Inferior parietal cortex (tissue), 1 donor: ENCODE measurements around the gene HDAC2.
"Not testable (repeated sequence)": the region's sequence is repeated elsewhere in the genome, so short reads cannot be mapped to it uniquely, and the experiment has no call there.

Experiments used
- DNase-seq: peaks from one replicate; pipeline ENCODE4 v3.0.0-alpha.2; 2016; ENCODE audit errors: extremely low spot score

Gene HDAC2

DNA sequence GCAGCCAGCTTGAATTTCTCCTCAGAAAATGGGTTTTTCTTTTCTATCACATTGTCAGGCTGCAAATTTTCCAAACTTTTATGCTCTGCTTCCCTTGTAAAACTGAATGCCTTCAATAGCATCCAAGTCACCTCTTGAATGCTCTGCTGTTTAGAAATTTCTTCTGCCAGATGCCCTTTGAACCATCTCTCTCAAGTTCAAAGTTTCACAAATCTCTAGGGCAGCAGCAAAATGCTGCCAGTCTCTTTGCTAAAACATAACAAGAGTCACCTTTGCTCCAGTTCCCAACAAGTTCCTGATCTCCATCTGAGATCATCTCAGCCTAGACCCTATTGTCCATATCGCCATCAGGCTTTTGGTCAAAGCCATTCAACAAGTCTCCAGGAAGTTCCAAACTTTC is 60.7 kb downstream of the HDAC2 start:
- not testable (repeated sequence) for DNase-seq

DNA sequence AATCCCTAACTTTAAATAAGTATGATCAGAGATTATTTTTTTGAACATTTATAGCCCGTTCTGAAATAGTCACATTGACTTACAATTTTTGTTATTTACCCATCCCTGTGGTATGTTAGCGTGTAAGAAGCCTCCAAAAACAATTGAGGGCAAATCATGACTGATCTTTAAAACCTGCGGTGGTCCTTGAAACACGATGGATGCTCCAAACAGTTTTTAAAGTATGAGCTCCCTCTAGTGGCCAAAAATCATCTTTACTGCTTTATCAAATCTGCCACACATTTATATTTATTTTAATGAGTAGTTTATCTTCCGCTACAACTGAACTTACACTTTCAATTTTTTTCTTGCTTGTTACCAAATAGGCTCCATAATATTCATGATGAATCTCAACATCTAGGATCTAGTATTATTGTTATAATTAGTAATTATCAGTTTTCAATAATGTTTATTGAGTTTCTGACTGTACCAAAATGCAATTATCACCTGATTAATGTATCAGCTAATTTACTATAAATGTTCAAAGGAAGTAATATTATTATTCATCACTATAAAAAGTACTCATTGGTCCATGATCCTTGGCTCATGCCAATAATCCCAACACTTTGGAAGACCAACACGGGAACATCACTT is 61.6 kb downstream of the HDAC2 start:
- DNase-seq = peak; percentile 86

DNA sequence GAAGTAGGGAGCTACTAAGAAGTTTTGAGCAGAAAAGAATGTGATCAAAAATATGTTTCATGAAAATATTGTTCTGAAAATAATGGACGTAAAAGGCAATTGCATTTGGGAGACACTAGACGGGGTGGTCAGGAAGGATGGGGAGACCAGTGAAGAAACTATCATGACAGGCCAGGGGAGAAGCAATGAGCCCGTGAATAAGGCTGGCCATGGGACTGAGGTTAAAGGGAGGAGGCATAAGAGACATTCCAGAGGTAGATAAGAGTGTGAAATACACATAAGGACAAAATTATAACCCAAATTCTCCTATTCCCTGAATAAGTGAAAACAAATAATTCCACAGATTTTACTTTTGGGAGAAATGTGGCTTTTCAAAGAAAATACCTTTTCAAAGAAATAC is 62.1 kb downstream of the HDAC2 start:
- DNase-seq = no peak

DNA sequence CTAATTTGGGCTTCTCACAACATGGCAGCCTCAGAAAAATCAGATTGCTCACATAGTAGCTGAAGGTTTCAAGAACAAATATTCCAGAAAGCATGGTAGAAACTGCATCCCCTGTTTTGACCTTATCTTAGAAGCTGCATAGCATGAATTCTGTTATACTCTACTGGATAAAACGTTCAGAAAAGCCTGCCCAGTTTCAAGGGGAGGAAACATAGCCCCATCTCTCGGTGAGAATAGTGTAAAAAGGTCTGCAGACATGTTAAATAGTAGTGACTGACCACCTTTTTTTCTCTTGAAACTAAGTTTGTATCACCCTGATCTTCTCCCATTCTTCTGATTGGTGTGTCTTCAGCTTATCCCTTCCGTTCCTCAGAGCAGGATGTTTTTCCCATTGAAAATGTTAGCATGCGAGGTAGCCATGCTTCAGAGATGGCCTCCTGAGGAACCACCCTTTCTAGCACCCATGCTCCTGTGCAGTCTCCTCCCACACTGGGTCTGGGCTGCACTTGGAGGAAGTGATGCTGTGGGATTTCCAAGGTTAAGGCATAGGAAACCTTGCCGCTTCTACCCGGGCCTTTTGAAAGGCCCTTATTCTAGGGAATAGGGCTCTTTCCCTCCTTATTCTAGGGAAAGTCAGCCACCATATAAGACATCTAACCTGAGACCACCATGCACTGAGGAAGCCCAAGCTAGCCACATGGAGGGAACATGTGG is 63.7 kb downstream of the HDAC2 start:
- DNase-seq = no peak

DNA sequence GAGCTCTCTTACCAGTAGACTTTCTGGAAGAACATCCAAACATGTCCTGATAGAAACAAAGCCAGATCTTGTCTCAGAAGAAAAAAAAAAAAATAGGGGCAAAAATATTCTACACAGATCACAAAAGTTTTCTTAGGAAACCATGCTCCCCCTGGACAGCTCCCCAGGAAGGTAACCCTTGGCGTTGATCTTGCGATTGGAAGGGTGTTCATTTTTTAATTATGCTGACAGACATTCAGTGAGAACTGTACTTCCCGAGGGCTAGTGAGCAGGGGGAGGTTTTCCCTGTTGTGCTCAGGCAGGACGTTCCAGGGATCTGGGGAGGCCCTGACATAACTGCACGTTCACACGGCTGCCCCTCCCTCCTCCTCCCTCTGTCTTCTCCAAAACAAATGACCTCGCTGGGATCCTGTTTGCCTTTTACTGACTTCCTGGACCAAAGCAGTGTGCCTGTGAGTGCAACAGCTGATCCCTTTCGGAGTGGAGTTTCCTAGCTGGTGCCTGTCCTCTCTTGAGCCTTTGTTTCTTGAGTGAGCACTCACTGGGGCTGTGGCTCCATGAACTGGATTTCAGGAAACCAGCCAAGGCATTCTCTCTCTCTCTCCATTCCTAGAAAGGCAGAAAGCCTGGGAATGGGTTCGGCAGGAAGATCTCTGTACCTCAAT is 67.2 kb downstream of the HDAC2 start:
- no peak for DNase-seq

DNA sequence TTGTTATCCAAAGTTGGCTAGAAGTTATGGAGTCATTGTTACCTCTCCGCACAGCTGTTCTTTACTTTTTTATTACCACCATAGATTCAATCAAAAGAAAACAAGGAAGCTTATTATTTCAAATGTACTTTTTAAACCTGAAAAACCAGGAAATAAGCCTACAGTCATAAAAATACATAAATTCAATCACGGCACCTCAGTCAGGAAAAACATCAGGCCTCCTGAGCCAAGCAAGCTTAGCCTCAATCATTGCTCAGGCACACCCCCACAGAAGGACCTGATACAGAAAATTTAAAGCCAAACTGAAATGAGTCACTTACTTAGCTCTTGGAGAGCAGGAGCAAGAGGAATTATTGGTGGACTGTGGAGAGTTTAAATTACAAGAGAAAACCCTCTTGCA is 69.5 kb downstream of the HDAC2 start:
- DNase-seq = no peak

DNA sequence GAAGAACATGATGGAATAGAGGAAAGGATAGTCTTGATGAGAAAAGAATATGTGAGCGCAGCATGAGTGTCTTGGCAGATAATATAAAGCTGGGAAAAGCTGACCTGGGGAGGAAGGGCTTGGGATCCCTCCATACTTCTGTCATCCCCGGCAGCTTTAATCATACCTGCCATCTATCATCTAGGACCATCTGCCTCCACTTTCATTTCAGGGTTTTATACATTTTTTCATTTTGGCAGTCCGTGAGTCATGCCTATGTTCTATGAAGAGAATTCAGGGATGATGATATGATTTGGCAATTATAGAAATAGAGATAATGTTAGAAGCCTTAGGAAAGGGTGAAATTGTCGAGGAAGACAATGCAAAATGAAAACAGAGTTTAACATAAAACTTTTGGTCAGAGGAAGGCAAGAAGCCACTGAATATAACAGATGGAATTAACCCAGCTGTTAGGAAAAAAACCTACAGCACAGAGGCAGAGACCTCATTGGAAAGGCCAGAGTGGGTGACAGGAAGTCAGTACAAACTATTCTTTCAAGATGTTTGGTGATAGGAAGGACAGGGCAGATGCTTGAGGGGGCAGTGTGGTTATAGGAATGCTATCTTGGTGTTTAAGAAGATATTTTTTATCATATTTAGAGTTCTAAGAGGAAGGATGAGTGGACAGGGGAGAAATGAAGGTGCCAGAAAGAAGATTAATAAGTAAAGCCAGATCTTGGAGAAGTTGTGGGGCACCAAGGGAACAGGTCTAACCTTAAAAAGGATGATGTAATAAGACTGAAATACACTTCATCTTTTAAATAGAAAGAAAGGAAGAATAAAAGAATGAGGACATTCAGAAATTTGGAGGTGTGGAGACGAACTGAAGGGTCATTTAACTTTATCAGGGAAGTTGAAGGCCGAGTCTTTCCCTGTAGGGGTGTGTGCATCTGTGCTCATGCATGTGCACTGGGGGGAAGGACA is 76.0 kb downstream of the HDAC2 start:
- no peak for DNase-seq

DNA sequence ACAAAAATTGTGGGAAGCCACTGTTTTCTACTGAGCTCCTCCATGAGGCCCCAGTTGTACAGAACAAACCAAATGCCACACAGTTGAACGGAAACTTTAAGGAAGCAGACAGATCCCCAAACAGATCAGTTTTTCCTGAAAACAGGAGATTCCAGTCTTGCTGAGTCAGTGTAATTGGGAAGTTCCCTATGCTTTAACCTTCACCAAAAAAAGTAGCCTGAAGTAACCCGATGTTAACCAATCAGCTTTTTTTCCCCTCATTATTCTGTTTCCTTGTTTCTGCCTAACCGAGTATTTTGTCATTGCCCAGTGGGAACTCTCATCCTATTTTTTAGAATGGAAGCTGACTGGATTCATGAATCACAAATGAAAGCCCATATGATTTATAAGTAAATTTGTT is 77.1 kb downstream of the HDAC2 start:
- no peak for DNase-seq

DNA sequence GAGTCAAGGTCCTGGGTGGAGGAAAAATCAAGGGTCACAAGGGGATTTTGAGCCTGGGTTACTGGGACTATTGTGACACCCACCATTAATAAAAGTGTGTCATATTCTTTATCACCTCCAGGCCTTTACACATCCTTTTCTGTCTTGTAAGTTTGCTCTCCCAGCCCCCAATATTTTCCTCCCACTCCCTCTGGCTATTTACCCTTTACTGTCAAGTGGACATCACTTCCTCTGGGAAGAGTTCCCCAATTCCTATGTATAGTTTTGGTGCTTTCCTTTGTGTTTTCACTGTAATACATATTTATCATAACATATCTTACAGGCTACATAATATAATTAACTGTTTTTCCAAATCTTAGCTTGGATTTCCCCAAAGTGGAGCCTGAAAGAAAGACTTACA is 77.5 kb downstream of the HDAC2 start:
- DNase-seq = no peak

DNA sequence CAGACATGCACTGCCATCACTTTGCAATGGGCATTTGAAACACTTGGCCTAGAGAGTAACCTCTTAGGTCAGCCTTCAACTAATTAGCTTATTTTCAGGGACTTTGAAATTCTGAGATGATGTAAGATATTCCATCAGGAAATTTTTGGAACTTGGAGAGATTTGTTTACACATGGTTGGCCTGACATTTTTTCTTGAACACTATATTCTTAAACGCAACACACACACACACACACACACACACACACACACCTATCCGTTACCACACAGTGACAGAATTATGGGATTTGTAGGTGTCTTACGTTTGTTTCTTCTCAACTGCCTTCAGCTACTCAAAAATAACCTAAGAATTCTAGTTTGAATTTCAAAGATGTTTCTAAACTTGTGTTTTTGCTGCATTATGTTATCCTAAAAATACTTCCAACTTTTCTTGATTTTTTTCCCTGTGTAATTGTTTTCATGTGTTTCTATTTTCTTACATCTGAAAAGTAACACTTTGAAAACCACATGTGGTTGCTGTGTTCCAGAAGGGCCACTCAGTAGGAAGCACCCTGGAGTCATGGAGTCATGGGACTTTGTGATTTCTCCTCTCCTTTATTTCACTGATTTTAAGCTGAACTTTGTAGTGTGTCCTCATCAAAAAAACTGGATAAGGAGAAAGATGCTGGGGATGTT is 81.9 kb downstream of the HDAC2 start:
- no peak for DNase-seq

DNA sequence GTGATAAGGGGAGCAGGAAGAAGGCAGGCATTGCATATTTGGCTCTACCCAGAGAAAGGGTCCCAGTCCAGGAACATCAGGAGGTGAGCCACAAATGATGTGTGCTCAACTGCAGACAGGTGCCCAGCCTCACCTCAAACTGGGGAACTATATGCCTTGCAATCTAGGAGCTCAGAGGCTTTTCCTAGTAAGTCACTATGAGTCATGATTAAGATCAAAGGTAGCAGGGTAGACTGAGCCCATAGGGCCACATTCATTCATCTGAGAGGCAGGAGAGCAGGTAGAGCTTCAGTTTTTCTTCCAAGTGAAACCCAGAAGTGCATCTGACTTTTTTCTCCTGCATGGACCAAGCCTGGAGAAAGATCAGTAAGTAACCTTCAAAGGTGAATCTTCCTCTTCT is 82.5 kb downstream of the HDAC2 start:
- DNase-seq = no peak

DNA sequence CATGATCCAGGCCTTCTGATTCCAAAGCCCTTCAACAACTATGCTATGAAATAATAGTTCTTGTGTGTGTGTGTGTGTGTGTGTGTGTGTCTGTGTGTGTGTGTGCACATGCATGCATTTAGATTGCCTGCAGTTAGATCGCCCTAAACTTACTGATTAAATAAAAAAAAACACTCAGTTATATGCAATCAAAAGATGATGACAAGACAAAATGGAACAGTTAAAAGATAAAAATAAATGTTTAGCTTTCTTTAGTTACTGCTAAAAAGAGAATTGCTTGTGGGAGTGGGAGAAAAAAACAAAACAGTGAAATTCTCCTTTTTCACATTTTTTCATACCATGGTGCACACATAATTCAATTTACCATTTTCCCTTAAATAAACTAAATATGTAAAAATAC is 84.4 kb downstream of the HDAC2 start:
- DNase-seq = no peak

DNA sequence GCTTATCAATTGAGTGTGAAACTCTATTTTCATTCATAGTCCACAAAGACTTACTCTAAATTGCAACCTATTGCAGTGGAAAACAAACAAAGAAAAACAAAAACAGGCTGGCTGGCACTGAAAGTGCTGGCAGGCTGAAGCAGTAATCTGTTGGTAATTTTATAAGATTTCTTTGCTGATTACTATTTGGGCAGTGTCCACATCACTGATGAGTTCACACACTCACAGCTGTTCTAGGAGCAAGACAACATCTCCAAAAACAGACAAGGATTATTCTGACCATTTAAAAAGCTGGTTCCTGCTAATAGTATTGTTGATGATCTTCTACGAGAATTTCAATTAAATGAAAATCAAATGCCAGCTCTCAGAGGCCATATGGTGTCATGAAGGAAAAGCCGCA is 86.9 kb downstream of the HDAC2 start:
- no peak for DNase-seq
